Fibroblast of skin of right biceps (primary cell): ENCODE measurements around the gene LAMC3.
"Not testable (repeated sequence)": the region's sequence is repeated elsewhere in the genome, so short reads cannot be mapped to it uniquely, and the experiment has no call there.

Source experiments
- DNase-seq: peaks from one replicate; pipeline ENCODE4 v3.0.0-alpha.2; 2013

LAMC3 gene

GRCh38 chr9:131031005-131031641 is 22.1 kb downstream of the LAMC3 start:
- DNase-seq: no peak

DNA sequence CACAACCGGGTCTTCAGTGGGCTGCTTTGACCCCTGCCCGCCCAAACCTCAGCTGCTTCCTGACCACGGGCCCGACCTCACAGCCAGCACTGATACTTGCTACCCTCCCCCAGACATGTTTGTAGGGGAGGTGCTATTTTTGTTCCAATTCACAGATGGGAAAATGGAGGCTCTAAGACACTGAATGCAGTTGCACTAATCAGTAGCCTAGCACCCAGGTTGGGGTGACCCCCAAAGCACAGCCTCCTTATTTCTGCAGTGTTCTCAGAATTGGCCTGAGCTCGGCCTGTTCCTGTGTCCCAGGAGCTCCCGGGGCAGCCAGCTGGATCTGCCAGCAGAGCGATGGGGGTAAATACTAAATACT is 22.6 kb downstream of the LAMC3 start:
- no peak for DNase-seq

DNA sequence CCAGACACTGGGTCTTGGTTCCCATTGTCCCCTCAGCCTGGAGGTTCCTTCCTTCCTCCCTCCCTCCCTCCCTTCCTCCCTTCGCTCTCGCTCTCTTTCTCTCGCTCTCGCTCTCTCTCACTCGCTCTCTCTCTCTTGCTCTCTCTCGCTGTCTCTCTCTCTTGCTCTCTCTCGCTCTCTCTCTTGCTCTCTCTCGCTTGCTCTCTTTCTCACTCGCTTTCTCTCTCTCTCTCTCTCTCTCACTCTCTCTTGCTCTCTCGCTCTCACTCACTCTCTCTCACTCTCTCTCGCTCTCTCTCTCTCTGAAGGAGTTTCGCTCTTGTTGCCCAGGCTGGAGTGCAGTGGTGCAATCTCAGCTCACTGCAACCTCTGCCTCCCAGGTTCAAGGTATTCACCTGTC is 23.4 kb downstream of the LAMC3 start:
- DNase-seq: no peak

DNA sequence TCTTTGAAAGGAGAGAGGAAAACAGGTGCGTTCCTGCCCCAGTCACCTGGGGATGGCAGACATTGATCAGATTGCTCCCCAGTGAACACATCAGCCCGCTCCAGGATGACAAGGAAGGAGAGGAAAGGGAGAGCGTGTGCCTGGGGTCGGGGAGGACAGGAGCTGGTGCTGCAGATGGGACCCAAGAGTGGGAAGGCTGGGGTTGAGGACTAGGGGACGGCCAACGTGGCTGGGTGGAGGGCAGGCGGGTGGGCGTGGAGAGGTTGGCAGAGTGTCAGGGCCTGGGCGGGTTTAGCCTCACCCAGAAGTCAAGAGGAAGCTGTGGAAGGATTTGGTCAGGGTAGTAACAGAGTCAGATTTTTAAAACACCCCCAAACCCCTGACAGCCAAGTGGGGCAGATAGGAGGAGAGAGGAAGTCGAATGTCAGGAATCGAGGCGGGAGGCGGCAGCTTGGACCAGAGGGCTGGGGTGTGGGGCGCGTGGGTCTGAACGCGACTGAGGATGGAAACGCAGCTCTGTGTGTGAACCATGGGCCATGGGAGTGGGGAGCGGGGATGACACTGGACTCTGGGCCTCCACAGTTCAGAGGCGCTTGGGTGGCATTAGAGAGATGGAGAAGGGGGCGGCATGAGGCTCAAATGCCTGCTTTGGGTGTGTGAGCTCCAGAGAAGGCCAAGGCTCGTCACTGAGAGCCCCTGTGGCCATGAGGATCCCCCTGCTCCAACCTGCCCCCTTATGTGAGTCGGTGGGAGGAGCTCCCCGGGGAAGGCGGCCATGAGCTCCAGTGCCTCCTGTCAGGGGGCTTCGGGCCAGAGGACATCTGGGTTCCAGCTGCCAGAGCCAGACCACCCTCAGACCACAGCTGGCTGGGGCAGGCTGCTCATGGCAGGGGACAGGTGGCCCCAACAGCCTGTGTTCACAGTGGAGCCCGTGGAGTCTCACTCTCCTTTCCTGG is 24.6 kb downstream of the LAMC3 start:
- DNase-seq: no peak

DNA sequence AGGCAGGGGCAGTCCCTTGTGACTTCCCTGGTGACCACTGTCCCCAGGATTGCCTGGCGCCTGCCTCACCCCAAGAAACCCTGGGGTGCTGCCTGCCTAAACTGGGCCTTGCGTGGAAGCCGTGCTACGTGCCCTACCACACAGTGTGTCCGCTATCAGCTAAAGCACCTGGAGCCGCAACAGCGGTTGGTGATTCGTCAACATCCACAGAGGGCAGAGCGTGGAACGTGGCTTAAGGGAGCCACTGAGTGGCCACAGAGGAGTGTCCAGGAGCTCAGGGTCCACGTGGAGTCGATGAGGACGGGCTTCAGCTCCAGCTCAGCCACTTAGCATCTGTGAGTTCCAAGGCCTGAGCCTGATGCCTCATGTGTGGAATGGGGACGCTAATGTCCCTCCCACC is 25.3 kb downstream of the LAMC3 start:
- no peak for DNase-seq

- DNase-seq: not testable (repeated sequence)
Observed at GRCh38 chr9:131034749-131035148, 25.8 kb downstream of the LAMC3 start.

DNA sequence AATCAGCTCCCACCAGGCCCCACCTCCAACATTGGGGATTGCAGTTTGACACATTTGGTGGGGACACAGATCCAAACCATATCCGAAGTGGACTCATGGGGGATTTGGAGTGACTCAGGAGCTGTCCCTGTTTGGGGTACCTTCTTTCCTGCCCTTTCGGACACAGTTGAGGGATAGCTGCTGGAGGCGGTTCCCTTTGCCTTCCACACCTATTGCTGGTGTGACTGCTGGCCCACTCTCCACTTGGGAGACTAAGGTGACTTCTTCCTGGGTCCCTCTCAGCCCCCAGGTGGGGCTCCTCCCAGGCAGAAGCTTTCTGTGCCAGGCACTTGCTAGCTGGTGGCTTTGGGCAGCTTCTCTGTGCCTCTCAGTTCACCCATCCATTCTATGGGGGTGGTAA is 26.6 kb downstream of the LAMC3 start:
- DNase-seq: no peak

DNA sequence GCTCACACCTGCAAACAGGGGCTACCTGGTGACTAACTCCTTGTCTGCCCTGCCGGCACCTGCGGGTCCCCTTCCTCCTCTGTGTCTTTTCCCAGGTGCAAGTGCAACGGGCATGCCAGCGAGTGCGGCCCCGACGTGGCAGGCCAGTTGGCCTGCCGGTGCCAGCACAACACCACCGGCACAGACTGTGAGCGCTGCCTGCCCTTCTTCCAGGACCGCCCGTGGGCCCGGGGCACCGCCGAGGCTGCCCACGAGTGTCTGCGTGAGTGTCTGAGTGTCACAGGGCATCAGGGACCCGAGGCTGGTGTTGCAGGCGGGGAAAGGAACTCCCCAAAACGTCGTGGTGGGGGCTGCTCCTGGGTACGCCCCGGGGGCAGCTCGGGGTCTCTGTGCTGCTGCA is 27.1 kb downstream of the LAMC3 start:
- DNase-seq: no peak

GRCh38 chr9:131036529-131037334 is 27.8 kb downstream of the LAMC3 start:
- DNase-seq: no peak

DNA sequence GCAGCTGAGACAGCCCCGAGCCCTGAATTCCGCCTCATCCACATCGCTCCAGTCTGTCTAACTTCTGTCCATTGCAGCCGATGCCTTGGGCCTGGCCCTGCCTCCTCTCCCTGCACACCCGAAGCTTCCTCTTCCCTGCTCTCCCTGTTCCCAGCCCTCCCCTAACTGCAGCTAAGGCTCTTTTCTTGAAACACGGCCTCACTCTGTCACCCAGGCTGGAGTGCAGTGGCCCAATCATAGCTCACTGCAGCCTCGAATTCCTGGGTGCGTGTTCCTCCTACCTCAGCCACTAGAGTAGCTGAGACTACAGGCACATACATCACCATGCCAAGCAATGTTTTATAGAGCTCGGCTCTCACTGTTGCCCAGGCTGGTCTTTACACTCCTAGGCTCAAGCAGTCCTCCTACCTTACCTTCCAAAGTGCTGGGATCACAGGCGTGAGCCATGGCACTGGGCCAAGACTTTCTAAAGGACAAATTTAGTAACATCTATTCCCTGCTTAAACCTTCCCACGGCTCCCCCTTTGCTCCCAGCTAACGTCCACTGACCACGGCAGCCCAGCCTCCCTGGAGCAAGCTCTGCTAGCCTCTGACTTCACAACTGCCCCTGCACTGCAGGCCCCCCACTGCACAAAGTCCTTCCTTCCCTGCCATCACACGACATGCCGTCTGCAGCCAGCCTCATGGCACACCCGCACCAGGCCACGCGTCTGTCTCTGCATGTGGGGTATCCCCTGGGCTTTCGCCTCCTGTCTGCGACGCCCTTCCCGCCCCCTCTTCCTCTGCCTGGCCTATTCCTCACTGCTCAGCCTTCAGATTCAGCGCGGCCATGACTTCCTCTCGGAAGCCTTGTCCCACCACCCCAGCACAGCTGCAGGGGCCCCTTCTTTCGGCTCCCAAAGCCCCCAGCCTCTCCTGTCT is 28.6 kb downstream of the LAMC3 start:
- peak; percentile 9 for DNase-seq

GRCh38 chr9:131038256-131039128 is 29.5 kb downstream of the LAMC3 start:
- DNase-seq: no peak

DNA sequence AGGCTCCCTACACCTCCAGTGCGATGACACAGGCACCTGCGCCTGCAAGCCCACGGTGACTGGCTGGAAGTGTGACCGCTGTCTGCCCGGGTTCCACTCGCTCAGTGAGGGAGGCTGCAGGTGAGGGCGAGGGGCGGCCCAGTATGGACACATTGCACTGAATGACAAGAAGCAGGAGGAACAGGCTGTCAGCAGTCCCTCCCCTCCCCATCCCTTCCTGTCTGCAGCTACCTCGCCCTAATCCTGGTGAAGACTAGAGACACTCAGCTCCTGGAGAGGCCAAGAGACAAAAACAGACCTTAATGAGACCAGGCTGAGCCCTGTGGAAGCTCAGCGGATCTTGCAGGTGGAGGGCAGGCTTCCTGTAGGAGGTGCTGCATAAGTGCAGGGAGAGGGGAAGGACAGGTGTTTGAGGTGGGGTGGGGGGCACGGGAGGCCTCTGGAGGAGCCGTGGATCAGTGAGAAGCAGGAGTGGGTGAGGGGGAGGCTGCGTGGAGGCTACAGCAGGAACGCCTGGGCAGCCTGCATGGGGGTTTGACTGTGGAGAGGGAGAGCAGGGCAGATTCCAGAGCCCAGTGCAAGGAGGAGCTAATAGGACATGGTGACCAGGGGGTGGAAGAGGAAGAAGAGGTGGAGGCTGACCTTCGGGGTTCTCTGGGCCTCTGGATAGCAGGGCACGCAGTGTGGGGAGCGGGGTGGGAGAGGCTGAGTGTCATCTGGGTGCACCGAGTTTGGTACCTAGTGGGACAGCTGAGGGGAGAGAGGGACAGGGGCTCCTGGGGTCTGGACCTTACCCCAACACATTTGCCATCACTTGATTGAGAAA is 30.4 kb downstream of the LAMC3 start:
- DNase-seq: no peak

DNA sequence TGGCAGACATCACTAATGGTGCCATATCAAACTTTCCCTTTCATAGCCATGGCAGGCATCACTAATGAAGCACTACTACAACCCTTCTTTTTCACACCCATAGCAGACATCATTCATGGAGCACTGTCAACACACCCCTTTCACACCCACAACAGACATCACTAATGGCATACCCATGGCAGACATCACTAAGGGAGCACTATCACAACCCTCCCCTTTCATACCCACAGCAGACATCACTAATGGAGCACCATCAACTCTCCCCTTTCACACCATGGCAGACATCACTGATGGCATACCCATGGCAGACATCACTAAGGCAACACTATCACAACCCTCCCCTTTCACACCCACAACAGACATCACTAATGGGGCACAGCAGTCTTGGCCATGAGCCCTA is 33.7 kb downstream of the LAMC3 start:
- no peak for DNase-seq

DNA sequence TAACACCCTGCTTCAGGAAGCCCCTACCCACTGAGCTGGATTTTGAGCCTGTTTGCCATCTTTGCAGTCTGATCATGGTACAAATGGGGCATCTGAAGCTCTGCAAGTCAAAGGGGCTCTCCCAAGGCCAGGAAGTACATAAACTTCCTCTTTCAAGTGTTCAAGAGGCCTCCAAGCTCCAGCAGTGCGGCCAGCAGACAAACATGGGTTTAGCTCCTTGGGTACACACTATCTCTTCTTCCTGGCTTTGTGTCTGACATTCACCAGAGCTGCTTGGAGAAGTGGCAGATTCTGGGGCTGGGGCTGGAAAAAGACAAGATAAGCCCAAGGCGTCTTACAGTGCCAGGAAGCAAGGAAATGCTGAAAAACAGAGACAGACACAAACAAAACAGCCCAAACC is 34.1 kb downstream of the LAMC3 start:
- no peak for DNase-seq

GRCh38 chr9:131043646-131044045 is 34.7 kb downstream of the LAMC3 start:
- no peak for DNase-seq

- no peak for DNase-seq
Observed at GRCh38 chr9:131045300-131046092, 36.5 kb downstream of the LAMC3 start.

- no peak for DNase-seq
Observed at GRCh38 chr9:131046093-131046380, 37.1 kb downstream of the LAMC3 start.

GRCh38 chr9:131046581-131047202 is 37.7 kb downstream of the LAMC3 start:
- DNase-seq: peak; percentile 60

- no peak for DNase-seq
Observed at GRCh38 chr9:131048332-131048731, 39.4 kb downstream of the LAMC3 start.
